Skin epidermis (tissue), 12 donors: ENCODE measurements around the gene CHIT1.

ENCODE experiments used
- H3K27ac ChIP-seq, 21 experiments: fragments of 200-600 bp; sonication (generic) in 11 of 21; one replicate each; pipeline ENCODE4 v1.5.0; 2020; ENCODE audit warnings: mild to moderate bottlenecking in 3 of 21, inconsistent platforms in 2 of 21, moderate library complexity in 2 of 21
- H3K4me3 ChIP-seq, 7 experiments: fragments of 200-600 bp; sonication (generic) in 2 of 7; one replicate each; pipeline ENCODE4 v1.5.0; 2020; ENCODE audit warnings: inconsistent platforms in 2 of 7, mild to moderate bottlenecking in 2 of 7, moderate library complexity in 1 of 7

The CHIT1 gene

GRCh38 chr1:203223012-203223775, 6.3 kb downstream of the CHIT1 start:
- no peak overlapping the region for H3K4me3 ChIP-seq
- H3K27ac ChIP-seq: no peak overlapping the region

- Histone ChIP-seq H3K27ac (no peak overlapping the region), H3K4me3 (no peak overlapping the region)
These were observed 9.5 kb downstream of the CHIT1 start for GRCh38 chr1:203219934-203220333.

DNA sequence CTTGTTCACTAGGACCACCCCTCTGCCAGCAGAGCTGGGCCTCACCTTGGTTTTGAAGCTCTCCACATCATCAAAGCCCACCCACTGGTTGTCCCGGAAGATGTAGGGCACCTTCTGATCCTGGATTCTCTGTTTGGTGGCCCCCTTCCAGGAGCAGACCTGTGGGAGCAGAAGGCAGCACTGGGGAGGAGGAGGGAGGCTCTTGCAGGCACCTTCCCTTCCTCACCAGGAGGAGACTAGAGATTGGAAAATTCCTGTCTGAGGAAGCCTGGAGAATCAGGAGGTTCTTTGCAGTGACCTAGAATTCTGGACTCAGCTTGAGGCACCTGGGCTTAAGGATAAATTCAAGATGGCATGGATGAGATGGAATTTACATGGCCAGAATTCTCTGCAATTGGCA, 10.3 kb downstream of the CHIT1 start:
- Histone ChIP-seq H3K27ac (no peak overlapping the region), H3K4me3 (no peak overlapping the region)

GRCh38 chr1:203217668-203218067, 11.8 kb downstream of the CHIT1 start:
- Histone ChIP-seq H3K27ac (no peak overlapping the region), H3K4me3 (no peak overlapping the region)

- Histone ChIP-seq H3K4me3 (no peak overlapping the region), H3K27ac (no peak overlapping the region)
These were observed 12.3 kb downstream of the CHIT1 start for GRCh38 chr1:203217139-203217655.

- Histone ChIP-seq H3K4me3 (no peak overlapping the region), H3K27ac (no peak overlapping the region)
These were observed 13.0 kb downstream of the CHIT1 start for GRCh38 chr1:203216274-203217138.

DNA sequence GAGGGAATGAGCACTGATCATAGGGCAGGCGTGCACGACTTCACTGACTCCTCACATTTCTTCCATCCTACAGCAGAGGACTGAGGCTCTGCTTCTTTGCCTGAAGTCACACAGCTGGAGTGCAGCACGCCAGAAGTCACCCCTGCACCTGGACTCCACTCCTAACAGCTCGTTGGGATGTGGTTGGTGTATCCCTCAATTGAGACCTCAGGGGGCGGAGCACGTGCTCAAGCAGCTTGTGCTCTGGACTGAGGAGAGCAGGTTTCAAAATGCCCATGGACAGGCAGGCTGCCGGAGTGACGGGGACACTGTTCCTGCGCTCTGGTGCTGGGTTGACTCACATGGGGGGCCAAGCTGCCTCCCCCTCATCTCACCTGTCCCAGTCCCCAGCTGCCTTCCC, 13.9 kb downstream of the CHIT1 start:
- Histone ChIP-seq H3K4me3 (no peak overlapping the region), H3K27ac (no peak overlapping the region)

GRCh38 chr1:203214871-203215270, 14.6 kb downstream of the CHIT1 start:
- Histone ChIP-seq H3K27ac (no peak overlapping the region), H3K4me3 (no peak overlapping the region)

- H3K4me3 ChIP-seq: no peak overlapping the region
- H3K27ac ChIP-seq: no peak overlapping the region
These were observed 16.3 kb downstream of the CHIT1 start for GRCh38 chr1:203213126-203213525.

DNA sequence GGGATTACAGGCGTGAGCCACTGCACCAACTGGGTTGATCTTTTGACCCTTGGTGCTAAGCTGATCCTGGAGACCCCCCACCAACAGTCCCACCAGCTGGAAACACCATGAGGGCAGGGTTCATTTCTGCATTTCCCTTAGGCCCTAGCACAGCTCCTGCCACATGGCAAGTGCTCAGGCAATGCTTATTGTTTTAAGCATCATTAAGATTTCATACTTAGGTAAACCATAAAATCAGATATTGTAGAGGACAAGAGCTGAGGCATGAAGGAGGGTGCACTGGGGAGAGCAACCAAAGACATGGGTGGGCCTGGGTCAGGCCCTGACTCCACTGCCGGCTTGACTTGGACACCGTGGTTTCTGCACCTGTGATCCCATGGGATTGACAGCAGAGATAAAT, 17.7 kb downstream of the CHIT1 start:
- Histone ChIP-seq H3K27ac (no peak overlapping the region), H3K4me3 (no peak overlapping the region)

- H3K4me3 ChIP-seq: no peak overlapping the region
These were observed 18.5 kb downstream of the CHIT1 start for GRCh38 chr1:203210988-203211387.

DNA sequence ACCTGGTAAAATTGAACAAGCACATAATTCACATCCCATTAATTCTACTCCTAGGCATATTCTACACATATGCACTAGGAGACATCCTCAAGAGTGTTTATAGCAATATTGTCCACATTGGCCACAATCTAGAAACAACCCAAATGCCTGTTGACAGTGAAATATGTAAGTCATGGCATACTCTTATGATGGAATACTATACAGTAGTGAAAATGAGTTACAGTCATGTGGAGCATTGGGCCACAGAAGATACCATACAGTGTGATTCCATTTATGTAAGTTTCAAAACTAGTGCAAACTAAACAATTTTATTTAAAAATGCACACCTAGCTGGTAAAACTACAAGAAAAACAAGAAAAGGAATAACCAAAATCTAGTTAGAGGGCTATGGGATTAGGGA, 19.1 kb downstream of the CHIT1 start:
- no peak overlapping the region for H3K4me3 ChIP-seq
- no peak overlapping the region for H3K27ac ChIP-seq

More at GRCh38 chr1:203210988-203211387, 18.5 kb downstream of the CHIT1 start:
- H3K27ac ChIP-seq: no peak overlapping the region

- no peak overlapping the region for H3K27ac ChIP-seq
- H3K4me3 ChIP-seq: no peak overlapping the region
These were observed 21.3 kb downstream of the CHIT1 start for GRCh38 chr1:203208181-203208580.

GRCh38 chr1:203207751-203208150, 21.7 kb downstream of the CHIT1 start:
- no peak overlapping the region for H3K4me3 ChIP-seq
- no peak overlapping the region for H3K27ac ChIP-seq

DNA sequence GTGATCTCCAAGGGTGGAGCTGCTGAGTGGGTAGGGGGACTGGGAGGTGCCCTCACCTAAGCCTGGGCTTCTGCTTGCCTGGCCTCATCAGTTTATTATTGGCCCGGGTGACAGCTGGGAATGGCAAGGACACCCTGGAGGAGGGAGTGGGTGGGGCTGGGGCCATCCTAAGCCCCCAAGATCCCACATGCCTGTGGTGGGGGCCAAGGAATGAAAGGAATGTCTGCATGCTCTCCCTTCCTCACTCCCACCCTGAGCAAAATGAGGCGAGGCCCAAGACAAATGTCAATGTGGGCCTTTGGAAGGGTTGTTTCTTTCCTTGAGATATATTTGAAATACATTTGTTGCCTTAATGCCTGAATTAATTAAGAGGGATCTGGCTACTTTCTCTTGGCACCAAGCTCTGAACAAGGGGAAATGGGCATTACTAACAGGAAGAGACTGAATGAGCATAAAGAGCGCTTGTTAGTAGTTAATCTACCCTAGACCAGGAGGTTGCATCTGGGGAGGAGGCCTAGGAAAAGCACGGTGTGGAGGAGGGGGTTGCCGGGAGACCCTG, 23.3 kb downstream of the CHIT1 start:
- Histone ChIP-seq H3K27ac (no peak overlapping the region), H3K4me3 (no peak overlapping the region)

- Histone ChIP-seq H3K4me3 (no peak overlapping the region), H3K27ac (no peak overlapping the region)
These were observed 24.7 kb downstream of the CHIT1 start for GRCh38 chr1:203204756-203205155.

GRCh38 chr1:203202431-203203245, 26.8 kb downstream of the CHIT1 start:
- no peak overlapping the region for H3K4me3 ChIP-seq
- H3K27ac ChIP-seq: peak overlapping the region in 4 of 21 experiments; percentile 8 to 46 (median 24)

DNA sequence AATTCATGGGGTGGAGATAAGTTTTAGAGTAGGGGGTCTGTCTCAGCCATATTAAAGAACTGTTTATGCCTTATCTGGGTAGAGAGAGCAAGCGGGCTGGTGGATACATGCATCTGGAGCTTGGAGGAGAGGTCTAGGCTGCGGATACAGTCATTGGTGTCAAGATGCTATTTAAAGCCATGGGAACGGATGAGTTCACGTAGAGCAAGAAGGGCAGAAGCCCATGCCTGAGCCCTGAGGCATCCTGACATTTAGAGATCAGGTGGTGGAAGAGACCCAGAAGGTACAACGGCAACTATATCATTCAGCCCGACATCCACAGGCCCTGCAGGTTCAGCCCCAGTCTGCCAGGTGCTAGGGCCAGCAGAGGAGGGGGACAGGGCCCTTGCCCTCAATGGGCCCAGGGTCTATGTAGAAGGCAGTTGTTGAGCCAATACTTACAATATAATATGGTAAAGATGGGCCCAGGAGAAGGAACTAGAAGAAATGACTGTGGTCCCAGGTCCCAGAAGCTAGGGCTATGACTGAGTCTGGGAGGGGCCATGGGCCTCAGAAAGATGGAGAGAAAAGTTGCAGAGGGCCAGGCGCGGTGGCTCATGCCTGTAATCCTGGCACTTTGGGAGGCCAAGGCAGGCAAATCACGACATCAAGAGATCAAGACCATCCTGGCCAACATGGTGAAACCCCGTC, 27.8 kb downstream of the CHIT1 start:
- peak overlapping the region in 1 of 21 experiments; percentile 81 for H3K27ac ChIP-seq

GRCh38 chr1:203200916-203201315, 28.6 kb downstream of the CHIT1 start:
- peak overlapping the region in 7 of 21 experiments; percentile 5 to 81 (median 48) for H3K27ac ChIP-seq
- H3K4me3 ChIP-seq: no peak overlapping the region

More for the DNA sequence above, 27.8 kb downstream of the CHIT1 start:
- H3K4me3 ChIP-seq: no peak overlapping the region
